ENCODE data around the gene COBLL1.

COBLL1 gene

DNA sequence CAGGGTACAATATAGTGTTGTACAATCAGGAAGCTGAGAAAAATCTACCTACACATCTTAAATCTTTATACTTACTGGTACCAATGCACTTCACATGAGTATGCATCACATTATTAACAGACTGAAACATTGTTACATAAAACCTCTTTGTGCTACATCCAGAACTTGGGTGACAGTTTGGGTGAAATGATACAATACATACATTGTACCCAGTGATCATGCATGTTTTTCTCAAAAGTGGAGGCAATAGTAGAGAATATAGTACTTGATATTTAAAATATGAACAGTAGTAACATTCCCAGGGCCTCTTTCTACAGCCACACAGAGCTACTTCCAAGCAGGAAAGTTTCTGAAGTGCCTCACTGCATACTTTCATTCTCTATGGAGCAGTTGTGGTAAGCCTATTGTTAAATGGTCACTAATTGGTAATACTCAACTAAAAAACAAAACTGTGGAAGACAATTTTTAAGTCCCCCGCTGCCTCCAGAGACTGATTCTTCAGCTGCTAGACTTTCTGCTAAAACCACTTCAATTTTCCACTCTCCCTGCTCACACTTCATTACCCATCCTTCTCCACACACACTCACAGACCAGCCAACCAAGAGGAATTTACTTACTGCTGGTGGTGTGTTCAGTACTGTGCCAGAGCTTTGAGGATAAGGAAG, 197.5 kb downstream of the COBLL1 start:
- no peak for DNase-seq (ENCODE audit: extremely low read depth in 1 of 2, low read depth in 1 of 2)

DNA sequence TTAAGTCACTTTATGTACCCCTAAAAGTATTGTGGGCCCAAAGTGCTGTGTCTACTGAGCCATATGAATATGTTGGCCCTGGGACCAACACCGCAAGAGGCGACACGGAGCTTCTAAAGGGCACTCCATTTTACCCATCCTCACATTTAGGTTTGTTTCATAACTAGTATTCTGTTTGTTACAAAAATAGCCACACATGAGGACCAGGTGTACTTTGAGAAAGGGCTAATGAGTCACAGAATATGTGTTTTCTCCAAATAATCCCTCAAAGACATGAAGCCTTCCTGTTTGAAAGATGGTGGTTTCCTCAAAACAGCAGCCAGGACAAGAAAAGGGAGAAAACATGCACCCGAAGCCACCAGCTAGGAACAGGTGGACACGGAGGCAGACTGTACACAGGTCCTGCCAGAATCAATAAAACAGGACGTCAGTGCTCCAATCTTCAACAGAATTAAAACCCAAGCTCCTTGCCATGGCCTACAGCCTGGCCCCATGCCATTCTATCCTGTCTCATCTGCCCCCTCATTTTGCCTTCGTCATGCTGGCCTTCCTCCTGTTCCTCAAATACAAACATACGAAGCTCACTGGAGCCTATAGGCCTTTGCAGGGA, 198.6 kb downstream of the COBLL1 start:
- DNase-seq (ENCODE audit: extremely low read depth in 1 of 2, low read depth in 1 of 2) = no peak

DNA sequence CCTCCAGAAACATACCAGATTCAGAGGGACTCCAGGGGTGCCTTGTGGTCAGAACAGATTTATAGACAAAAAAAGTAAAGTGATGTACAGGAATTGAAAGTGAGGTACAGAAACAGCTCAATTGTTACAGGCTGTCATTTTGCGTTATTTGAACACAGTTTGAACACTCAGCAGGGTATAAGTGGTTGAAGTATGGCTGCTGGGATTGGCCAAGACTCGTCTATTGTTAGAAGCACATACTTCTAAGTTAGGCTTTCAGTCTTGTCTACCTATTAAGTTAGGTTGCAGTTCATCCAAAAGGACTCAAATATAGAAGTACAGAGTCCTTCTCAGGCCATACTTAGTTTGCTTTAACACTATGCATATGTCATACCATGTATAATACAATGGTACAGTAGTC, 199.4 kb downstream of the COBLL1 start:
- no peak for DNase-seq (ENCODE audit: extremely low read depth in 1 of 2, low read depth in 1 of 2)

All from activated CD8-positive, alpha-beta memory T cell treated with anti-CD3 and anti-CD28 coated beads for 1 hour (primary cell).